Ectodermal cell (in vitro differentiated cells): ENCODE measurements around the gene MARCOL.
"Not testable (repeated sequence)": the region's sequence is repeated elsewhere in the genome, so short reads cannot be mapped to it uniquely, and the experiment has no call there.

Experiments
- H3K27ac ChIP-seq: 2 replicates; pipeline ENCODE4 v1.7.0; 2013; ENCODE audit warnings: mild to moderate bottlenecking, low read depth, low read length; ENCODE audit not compliant: insufficient read depth, poor library complexity, severe bottlenecking
- H3K27me3 ChIP-seq: 2 replicates; pipeline ENCODE4 v1.7.0; 2013; ENCODE audit warnings: mild to moderate bottlenecking, low read length; ENCODE audit not compliant: insufficient read depth, control insufficient read depth, poor library complexity, severe bottlenecking
- H3K36me3 ChIP-seq: one replicate; pipeline ENCODE4 v1.7.0; 2013; ENCODE audit warnings: low read length; ENCODE audit not compliant: control insufficient read depth, insufficient read depth
- H3K4me1 ChIP-seq: one replicate; pipeline ENCODE4 v1.7.0; 2013; ENCODE audit warnings: low read length; ENCODE audit not compliant: control insufficient read depth, insufficient read depth
- H3K4me3 ChIP-seq: 2 replicates; pipeline ENCODE4 v1.7.0; 2013; ENCODE audit warnings: low read depth, low read length, control low read depth; ENCODE audit not compliant: insufficient read depth
- H3K9me3 ChIP-seq: 2 replicates; pipeline ENCODE4 v1.7.0; 2013; ENCODE audit warnings: mild to moderate bottlenecking, low read length, moderate library complexity; ENCODE audit not compliant: control insufficient read depth
- WGBS, 2 experiments: methylation state at CpG; one replicate each; pipeline ENCODE4 v1.1.7; 2013; ENCODE audit warnings: missing lambda C conversion rate in 2 of 2; 5-methylcytosine and 5-hydroxymethylcytosine counted together

MARCOL gene

DNA sequence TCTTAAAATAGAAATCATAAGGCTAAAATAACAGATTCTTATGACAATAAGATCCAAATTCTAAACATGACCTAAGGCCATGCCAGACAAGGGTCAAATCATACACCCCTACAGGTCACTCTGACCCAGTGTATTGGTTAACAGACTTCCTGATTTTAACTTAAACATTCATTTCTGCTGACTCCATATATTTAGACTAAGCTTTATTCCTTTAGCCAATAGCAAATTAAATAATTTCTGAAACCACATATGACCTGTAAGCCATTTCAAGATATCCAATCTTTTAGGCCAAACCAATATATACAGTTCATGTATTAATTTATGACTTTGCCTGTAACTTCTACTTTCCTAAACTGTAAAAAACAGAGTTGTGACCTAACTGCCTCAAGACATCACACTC, 22.9 kb downstream of the MARCOL start:
- no peak overlapping the region for H3K4me3 ChIP-seq
- no peaks in the 10 kb centered on the region for H3K36me3 ChIP-seq
- no peaks in the 10 kb centered on the region for H3K27me3 ChIP-seq
- H3K27ac ChIP-seq, result no peak overlapping the region
- H3K4me1 ChIP-seq, result no peaks in the 10 kb centered on the region
- no peaks in the 10 kb centered on the region for H3K9me3 ChIP-seq

DNA sequence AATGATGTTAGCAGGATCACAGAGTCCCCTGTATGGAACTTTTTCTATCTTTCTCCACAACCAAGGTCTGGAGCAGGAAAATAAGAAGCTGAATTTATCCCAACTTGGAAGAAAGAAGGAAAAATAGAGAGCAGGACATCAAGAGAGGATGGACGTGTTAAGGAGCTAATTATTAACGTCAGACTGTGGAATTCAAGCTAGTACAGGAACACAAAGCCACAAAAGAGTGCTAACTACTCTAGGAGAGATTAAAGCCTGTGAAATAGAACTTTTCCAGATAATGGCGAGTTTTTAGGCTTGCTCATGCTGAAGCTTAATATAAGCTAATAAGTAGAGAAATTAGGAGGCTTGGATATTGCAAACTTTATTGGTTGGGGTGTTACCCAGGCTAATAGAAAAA, 29.6 kb downstream of the MARCOL start:
- WGBS, 2 experiments, result 92 to 95% methylated on average over 3 of the region's 3 CpGs
- no peaks in the 10 kb centered on the region for H3K27me3 ChIP-seq
- no peaks in the 10 kb centered on the region for H3K36me3 ChIP-seq
- H3K27ac ChIP-seq, result no peak overlapping the region
- no peaks in the 10 kb centered on the region for H3K4me1 ChIP-seq
- no peak overlapping the region for H3K4me3 ChIP-seq
- no peaks in the 10 kb centered on the region for H3K9me3 ChIP-seq

DNA sequence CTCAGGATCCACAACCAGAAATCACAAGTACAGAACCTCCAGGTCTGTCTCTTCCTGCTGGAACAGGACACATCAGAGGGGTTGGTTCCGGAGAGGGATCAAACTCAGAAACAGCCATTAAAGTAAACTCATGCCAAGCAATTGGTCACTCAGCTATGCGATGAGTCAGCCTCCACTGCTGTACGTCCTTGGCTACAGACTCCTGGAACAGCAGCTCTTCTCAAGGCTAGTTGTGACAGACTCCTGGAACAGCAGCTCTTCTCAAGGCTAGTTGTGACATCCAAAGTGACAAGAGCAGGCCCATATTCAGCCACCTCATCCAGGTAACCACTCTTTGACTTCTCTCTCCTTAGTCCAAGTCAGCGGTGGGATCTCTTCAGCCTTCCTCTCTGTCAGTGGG, 30.2 kb downstream of the MARCOL start, which contains the start of gene SPINK13:
TSS of gene SPINK13 (plus strand) at position 229 of the 400 bp plus-strand sequence. CDS start 1,279 bp downstream, outside the sequence.
- H3K9me3 ChIP-seq, result no peaks in the 10 kb centered on the region
- no peaks in the 10 kb centered on the region for H3K27me3 ChIP-seq
- WGBS, 2 experiments, result 93% methylated on average over 4 of the region's 4 CpGs
- H3K4me1 ChIP-seq, result no peaks in the 10 kb centered on the region
- H3K4me3 ChIP-seq, result no peak within 1 kb of the TSS
- no peak within 1 kb of the TSS for H3K27ac ChIP-seq
- H3K36me3 ChIP-seq, result no peaks in the 10 kb centered on the region

DNA sequence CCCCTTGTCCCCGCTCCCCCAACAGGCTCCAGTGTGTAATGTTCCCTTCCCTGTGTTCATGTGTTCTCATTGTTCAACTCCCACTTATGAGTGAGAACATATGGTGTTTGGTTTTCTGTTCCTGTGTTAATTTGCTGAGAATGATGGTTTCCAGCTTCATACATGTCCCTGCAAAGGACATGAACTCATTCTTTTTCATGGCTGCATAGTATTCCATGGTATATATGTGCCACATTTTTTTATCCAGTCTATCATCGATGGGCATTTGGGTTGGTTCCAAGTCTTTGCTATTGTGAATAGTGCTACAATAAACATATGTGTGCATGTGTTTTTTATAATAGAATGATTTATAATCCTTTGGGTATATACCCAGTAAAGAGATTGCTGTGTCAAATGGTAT, 36.8 kb downstream of the MARCOL start:
- not testable (repeated sequence) for H3K9me3 ChIP-seq, H3K27ac ChIP-seq, H3K4me3 ChIP-seq, H3K36me3 ChIP-seq, H3K4me1 ChIP-seq, H3K27me3 ChIP-seq
- 82 to 89% methylated on average over 2 of the region's 2 CpGs for WGBS, 2 experiments

DNA sequence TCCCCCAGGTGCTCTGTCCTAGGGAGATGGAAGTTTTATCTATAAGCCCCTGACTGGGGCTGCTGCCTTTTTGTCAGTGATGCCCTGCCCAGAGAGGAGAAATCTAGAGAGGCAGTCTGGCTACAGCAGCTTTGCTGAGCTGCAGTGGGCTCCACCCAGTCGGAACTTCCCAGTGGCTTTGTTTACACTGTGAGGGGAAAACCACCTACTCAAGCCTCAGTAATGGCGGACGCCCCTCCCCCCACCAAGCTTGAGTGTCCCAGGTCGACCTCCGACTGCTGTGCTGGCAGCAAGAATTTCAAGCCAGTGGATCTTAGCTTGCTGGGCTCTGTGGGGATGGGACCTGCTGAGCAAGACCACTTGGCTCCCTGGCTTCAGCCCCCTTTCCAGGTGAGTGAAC, 42.6 kb downstream of the MARCOL start:
- not testable (repeated sequence) for H3K4me1 ChIP-seq, H3K27me3 ChIP-seq, H3K9me3 ChIP-seq, H3K27ac ChIP-seq, H3K4me3 ChIP-seq, H3K36me3 ChIP-seq
- 31 to 38% methylated on average over 5 of the region's 5 CpGs for WGBS, 2 experiments

DNA sequence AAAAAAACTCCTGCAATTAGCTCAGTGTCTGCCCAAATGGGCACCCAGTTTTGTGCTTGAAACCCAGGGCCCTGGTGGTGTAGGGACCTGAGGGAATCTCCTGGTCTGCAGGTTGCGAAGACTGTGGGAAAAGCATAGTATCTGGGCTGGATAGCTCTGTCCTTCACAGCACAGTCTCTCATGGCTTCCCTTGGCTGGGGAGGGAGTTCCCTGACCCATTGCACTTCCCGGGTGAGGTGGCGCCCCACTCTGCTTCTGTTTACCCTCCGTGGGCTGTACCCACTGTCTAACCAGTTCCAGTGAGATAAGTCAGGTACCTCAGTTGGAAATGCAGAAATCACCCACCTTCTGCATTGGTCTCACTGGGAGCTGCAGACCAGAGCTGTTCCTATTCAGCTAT, 43.0 kb downstream of the MARCOL start:
- not testable (repeated sequence) for H3K9me3 ChIP-seq, H3K27ac ChIP-seq, H3K4me3 ChIP-seq, H3K4me1 ChIP-seq, H3K36me3 ChIP-seq, H3K27me3 ChIP-seq
- 90 to 92% methylated on average over 4 of the region's 4 CpGs for WGBS, 2 experiments

DNA sequence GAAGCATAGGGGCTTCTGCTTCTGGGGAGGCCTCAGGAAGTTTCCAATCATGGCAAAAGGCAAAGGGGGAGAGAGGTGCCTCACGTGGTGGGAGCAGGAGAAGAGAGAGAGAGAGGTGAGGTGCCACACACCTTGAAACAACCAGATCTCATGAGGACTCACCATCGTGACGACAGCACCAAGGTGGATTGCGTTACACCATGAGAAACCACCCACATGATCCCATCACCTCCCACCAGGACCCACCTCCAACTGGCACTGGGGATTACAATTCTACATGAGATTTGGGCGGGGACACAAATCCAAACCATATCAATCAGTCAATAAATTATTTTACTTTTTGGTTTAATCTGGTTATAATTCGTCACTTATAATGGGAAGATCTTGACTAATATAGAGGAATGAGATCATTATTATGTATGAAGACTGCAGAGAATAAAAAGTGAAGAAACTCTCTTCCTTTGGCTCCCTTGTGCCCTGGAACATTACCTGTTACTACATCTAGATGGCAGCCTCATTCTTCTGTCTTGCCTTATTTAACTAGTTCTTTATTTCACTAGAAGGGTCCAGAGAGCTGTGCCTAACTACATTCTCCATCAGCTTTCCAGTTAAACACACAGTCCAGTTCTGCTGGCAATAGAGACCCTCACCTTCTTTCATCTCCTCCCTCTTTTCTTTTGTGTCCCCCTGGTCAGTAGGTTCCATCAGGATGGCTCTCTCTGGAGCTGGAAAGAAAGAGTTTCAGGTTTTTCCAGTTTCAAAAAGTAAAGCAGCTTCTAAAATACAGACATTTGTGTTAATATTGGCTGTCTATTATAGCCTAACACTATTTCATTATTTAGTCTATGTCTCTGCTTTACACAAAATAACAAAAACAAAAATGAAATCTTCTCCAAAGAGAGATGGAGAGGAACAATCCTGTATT, 52.2 kb downstream of the MARCOL start:
- Histone ChIP-seq H3K4me3 (no peak overlapping the region), H3K27me3 (no peaks in the 10 kb centered on the region), H3K9me3 (no peaks in the 10 kb centered on the region), H3K4me1 (no peaks in the 10 kb centered on the region), H3K27ac (no peak overlapping the region), H3K36me3 (no peaks in the 10 kb centered on the region)
- WGBS, 2 experiments, result 39 to 54% methylated on average over 4 to 5 of the region's 6 CpGs
